HG03521 (cell line): ENCODE measurements around the gene SIK2.

Experiments
- ATAC-seq: cut with Tn5 transposase; IDR thresholded peaks from one replicate; pipeline ENCODE4 v1.9.1; 2021; ENCODE audit warnings: mild to moderate bottlenecking, moderate library complexity; ENCODE audit not compliant: unreplicated experiment

SIK2 gene

GRCh38 chr11:111726301-111726713 is 124.1 kb downstream of the SIK2 start:
- ATAC-seq = no peak

- no peak for ATAC-seq
Observed at GRCh38 chr11:111727431-111727830, 125.2 kb downstream of the SIK2 start.

- ATAC-seq = no peak
Observed at GRCh38 chr11:111729071-111729830, 127.0 kb downstream of the SIK2 start.

GRCh38 chr11:111729831-111730311 is 127.6 kb downstream of the SIK2 start:
- ATAC-seq = no peak

GRCh38 chr11:111730871-111731591 is 128.8 kb downstream of the SIK2 start:
- no peak for ATAC-seq

GRCh38 chr11:111731821-111732220 is 129.6 kb downstream of the SIK2 start:
- ATAC-seq = no peak

GRCh38 chr11:111733016-111733415 is 130.8 kb downstream of the SIK2 start:
- no peak for ATAC-seq

- ATAC-seq = no peak
Observed at GRCh38 chr11:111733611-111734088, 131.4 kb downstream of the SIK2 start.

GRCh38 chr11:111734101-111734953 is 132.1 kb downstream of the SIK2 start:
- ATAC-seq = no peak

- ATAC-seq = no peak
Observed at GRCh38 chr11:111734954-111735261, 132.7 kb downstream of the SIK2 start.

- ATAC-seq = no peak
Observed at GRCh38 chr11:111735262-111736116, 133.2 kb downstream of the SIK2 start.

- ATAC-seq = no peak
Observed at GRCh38 chr11:111736181-111736590, 133.9 kb downstream of the SIK2 start.

- ATAC-seq = no peak
Observed at GRCh38 chr11:111736621-111737443, 134.6 kb downstream of the SIK2 start.

GRCh38 chr11:111737444-111738210 is 135.4 kb downstream of the SIK2 start:
- no peak for ATAC-seq

- ATAC-seq = no peak
Observed at GRCh38 chr11:111739299-111739698, 137.1 kb downstream of the SIK2 start.

- no peak for ATAC-seq
Observed at GRCh38 chr11:111741751-111742150, 139.5 kb downstream of the SIK2 start.

GRCh38 chr11:111743700-111744099 is 141.5 kb downstream of the SIK2 start:
- ATAC-seq = no peak

- no peak for ATAC-seq
Observed at GRCh38 chr11:111745719-111746504, 143.7 kb downstream of the SIK2 start.
